ENCODE results near the gene GORASP1. TPM values are rescaled to one million over a fixed set of nuclear protein-coding genes. Genes with fewer than 3 reads are reported as not detected.

Gene GORASP1
- total RNA-seq, 1 experiment from 2014 or later = 39.7 TPM

- no peak for DNase-seq (ENCODE audit: low read depth in 1 of 2, low spot score in 2 of 2)
- Histone ChIP-seq H3K27me3 (replicated peaks) (no peaks in the 10 kb centered on the region), H3K9me3 (replicated peaks) (no peaks in the 10 kb centered on the region), H3K4me3 (no peak overlapping the region), H3K27ac (peak overlapping the region; percentile 75), H3K4me1 (replicated peaks) (peaks cover 53% of the 10 kb centered on the region), H3K36me3 (peaks cover 54% of the 10 kb centered on the region)
These were observed 38.7 kb upstream of the GORASP1 start for GRCh38 chr3:39146083-39146501.

- H3K27ac ChIP-seq = no peak overlapping the region
- no peak for DNase-seq (ENCODE audit: low read depth in 1 of 2, low spot score in 2 of 2)
- H3K9me3 ChIP-seq (replicated peaks) = no peaks in the 10 kb centered on the region
- H3K4me3 ChIP-seq = no peak overlapping the region
- peaks cover 41% of the 10 kb centered on the region for H3K4me1 ChIP-seq (replicated peaks)
- no peaks in the 10 kb centered on the region for H3K27me3 ChIP-seq (replicated peaks)
- peaks cover 67% of the 10 kb centered on the region for H3K36me3 ChIP-seq
These were observed 37.4 kb upstream of the GORASP1 start for GRCh38 chr3:39144748-39145380.

- Histone ChIP-seq H3K4me1 (replicated peaks) (peaks cover 34% of the 10 kb centered on the region), H3K27me3 (replicated peaks) (no peaks in the 10 kb centered on the region), H3K27ac (no peak overlapping the region), H3K9me3 (replicated peaks) (no peaks in the 10 kb centered on the region), H3K4me3 (no peak overlapping the region), H3K36me3 (peaks cover 67% of the 10 kb centered on the region)
- no peak for DNase-seq (ENCODE audit: low read depth in 1 of 2, low spot score in 2 of 2)
These were observed 36.8 kb upstream of the GORASP1 start for GRCh38 chr3:39144095-39144747.

- peaks cover 69% of the 10 kb centered on the region for H3K36me3 ChIP-seq
- no peaks in the 10 kb centered on the region for H3K27me3 ChIP-seq (replicated peaks)
- H3K27ac ChIP-seq = no peak overlapping the region
- no peak for DNase-seq (ENCODE audit: low read depth in 1 of 2, low spot score in 2 of 2)
- H3K4me3 ChIP-seq = no peak overlapping the region
- H3K4me1 ChIP-seq (replicated peaks) = peaks cover 25% of the 10 kb centered on the region
- no peaks in the 10 kb centered on the region for H3K9me3 ChIP-seq (replicated peaks)
These were observed 35.8 kb upstream of the GORASP1 start for GRCh38 chr3:39143051-39143885.

- H3K36me3 ChIP-seq = peaks cover 69% of the 10 kb centered on the region
- no peak for DNase-seq (ENCODE audit: low read depth in 1 of 2, low spot score in 2 of 2)
- H3K4me3 ChIP-seq = no peak overlapping the region
- H3K27me3 ChIP-seq (replicated peaks) = no peaks in the 10 kb centered on the region
- no peaks in the 10 kb centered on the region for H3K9me3 ChIP-seq (replicated peaks)
- no peak overlapping the region for H3K27ac ChIP-seq
- H3K4me1 ChIP-seq (replicated peaks) = peaks cover 13% of the 10 kb centered on the region
These were observed 34.6 kb upstream of the GORASP1 start for GRCh38 chr3:39142067-39142466.

GRCh38 chr3:39141171-39141995 lies 34.0 kb upstream of the GORASP1 start:
- H3K4me3 ChIP-seq = no peak overlapping the region
- H3K36me3 ChIP-seq = peaks cover 66% of the 10 kb centered on the region
- H3K9me3 ChIP-seq (replicated peaks) = no peaks in the 10 kb centered on the region
- H3K27ac ChIP-seq = no peak overlapping the region
- no peaks in the 10 kb centered on the region for H3K27me3 ChIP-seq (replicated peaks)
- peaks cover 6% of the 10 kb centered on the region for H3K4me1 ChIP-seq (replicated peaks)
- no peak for DNase-seq (ENCODE audit: low read depth in 1 of 2, low spot score in 2 of 2)

GRCh38 chr3:39140341-39140971 lies 33.0 kb upstream of the GORASP1 start:
- Histone ChIP-seq H3K4me3 (no peak overlapping the region), H3K27ac (no peak overlapping the region), H3K27me3 (replicated peaks) (no peaks in the 10 kb centered on the region), H3K9me3 (replicated peaks) (no peaks in the 10 kb centered on the region), H3K4me1 (replicated peaks) (no peaks in the 10 kb centered on the region), H3K36me3 (peaks cover 57% of the 10 kb centered on the region)
- DNase-seq (ENCODE audit: low read depth in 1 of 2, low spot score in 2 of 2) = no peak

GRCh38 chr3:39139442-39139841 lies 32.0 kb upstream of the GORASP1 start:
- H3K27me3 ChIP-seq (replicated peaks) = no peaks in the 10 kb centered on the region
- H3K9me3 ChIP-seq (replicated peaks) = no peaks in the 10 kb centered on the region
- H3K4me3 ChIP-seq = no peak overlapping the region
- no peak for DNase-seq (ENCODE audit: low read depth in 1 of 2, low spot score in 2 of 2)
- no peak overlapping the region for H3K27ac ChIP-seq
- no peaks in the 10 kb centered on the region for H3K4me1 ChIP-seq (replicated peaks)
- peaks cover 48% of the 10 kb centered on the region for H3K36me3 ChIP-seq

GRCh38 chr3:39138804-39139415 lies 31.5 kb upstream of the GORASP1 start:
- peaks cover 43% of the 10 kb centered on the region for H3K36me3 ChIP-seq
- H3K27ac ChIP-seq = no peak overlapping the region
- no peaks in the 10 kb centered on the region for H3K4me1 ChIP-seq (replicated peaks)
- no peak for DNase-seq (ENCODE audit: low read depth in 1 of 2, low spot score in 2 of 2)
- H3K9me3 ChIP-seq (replicated peaks) = no peaks in the 10 kb centered on the region
- no peaks in the 10 kb centered on the region for H3K27me3 ChIP-seq (replicated peaks)
- no peak overlapping the region for H3K4me3 ChIP-seq

- H3K36me3 ChIP-seq = peaks cover 36% of the 10 kb centered on the region
- DNase-seq (ENCODE audit: low read depth in 1 of 2, low spot score in 2 of 2) = no peak
- no peak overlapping the region for H3K4me3 ChIP-seq
- H3K9me3 ChIP-seq (replicated peaks) = no peaks in the 10 kb centered on the region
- no peaks in the 10 kb centered on the region for H3K4me1 ChIP-seq (replicated peaks)
- H3K27ac ChIP-seq = no peak overlapping the region
- no peaks in the 10 kb centered on the region for H3K27me3 ChIP-seq (replicated peaks)
These were observed 30.8 kb upstream of the GORASP1 start for GRCh38 chr3:39137991-39138803.

- DNase-seq (ENCODE audit: low read depth in 1 of 2, low spot score in 2 of 2) = no peak
- Histone ChIP-seq H3K4me3 (no peak overlapping the region), H3K4me1 (replicated peaks) (no peaks in the 10 kb centered on the region)
These were observed 30.1 kb upstream of the GORASP1 start for GRCh38 chr3:39137435-39137936.

More at GRCh38 chr3:39137435-39137936, 30.1 kb upstream of the GORASP1 start:
- H3K27me3 ChIP-seq (replicated peaks) = no peaks in the 10 kb centered on the region
- peaks cover 29% of the 10 kb centered on the region for H3K36me3 ChIP-seq
- no peak overlapping the region for H3K27ac ChIP-seq
- no peaks in the 10 kb centered on the region for H3K9me3 ChIP-seq (replicated peaks)

Data from SJSA1 (cell line).